GM23338 (cell line): ENCODE measurements around the gene SND1. TPM values are rescaled to one million over a fixed set of nuclear protein-coding genes. Genes with fewer than 3 reads are reported as not detected.

Experiments
- ATAC-seq: fragments of 200-7000 bp; cut with Tn5 transposase; 3 replicates; pipeline ENCODE4 v1.9.1; 2020
- DNase-seq: peaks from one replicate; pipeline ENCODE4 v3.0.0-alpha.2; 2015; ENCODE audit warnings: low spot score
- H2AFZ ChIP-seq: fragments of 200-600 bp; sonication (generic); 2 replicates; pipeline ENCODE4 v1.8.0; 2016; ENCODE audit warnings: antibody characterized with exemption, mild to moderate bottlenecking, moderate library complexity
- H3F3A ChIP-seq: fragments of 200-600 bp; sonication (generic); replicated peaks from 2 replicates; pipeline ENCODE4 v1.8.0; 2017; ENCODE audit warnings: antibody characterized with exemption, mixed run types, low read depth
- H3K27ac ChIP-seq: fragments of 200-600 bp; sonication (generic); 2 replicates; pipeline ENCODE4 v1.6.1; 2016; ENCODE audit warnings: low read depth
- H3K27me3 ChIP-seq: fragments of 200-600 bp; sonication (generic); 2 replicates; pipeline ENCODE4 v1.8.0; 2016; ENCODE audit warnings: mild to moderate bottlenecking, mixed run types, moderate library complexity; ENCODE audit not compliant: insufficient read depth
- H3K36me3 ChIP-seq: fragments of 200-600 bp; sonication (generic); 2 replicates; pipeline ENCODE4 v1.8.0; 2016; ENCODE audit warnings: mild to moderate bottlenecking; ENCODE audit not compliant: insufficient read depth
- H3K4me1 ChIP-seq: fragments of 200-600 bp; sonication (generic); 2 replicates; pipeline ENCODE4 v1.8.0; 2016; ENCODE audit warnings: mild to moderate bottlenecking, moderate library complexity; ENCODE audit not compliant: insufficient read depth
- H3K4me2 ChIP-seq: fragments of 200-600 bp; sonication (generic); 2 replicates; pipeline ENCODE4 v1.7.1; 2017; ENCODE audit warnings: mixed run types
- H3K4me3 ChIP-seq: fragments of 200-600 bp; sonication (generic); 2 replicates; pipeline ENCODE4 v1.6.1; 2016; ENCODE audit warnings: mixed run types
- H3K79me2 ChIP-seq: fragments of 200-600 bp; sonication (generic); replicated peaks from 2 replicates; pipeline ENCODE4 v1.8.0; 2017; ENCODE audit warnings: mild to moderate bottlenecking; ENCODE audit not compliant: insufficient read depth
- H3K9me2 ChIP-seq: fragments of 200-600 bp; sonication (generic); 2 replicates; pipeline ENCODE4 v1.8.0; 2017; ENCODE audit not compliant: insufficient read depth
- H4K20me1 ChIP-seq: fragments of 200-600 bp; sonication (generic); replicated peaks from 2 replicates; pipeline ENCODE4 v1.8.0; 2017; ENCODE audit warnings: mild to moderate bottlenecking; ENCODE audit not compliant: insufficient read depth
- H3K27ac Mint-ChIP-seq: 2 replicates; pipeline ENCODE4 v1.8.0; 2020; ENCODE audit warnings: inconsistent platforms, mild to moderate bottlenecking, moderate library complexity, mixed read lengths
- H3K27me3 Mint-ChIP-seq: 3 replicates; pipeline ENCODE4 v1.8.0; 2022; ENCODE audit warnings: low read depth, mild to moderate bottlenecking, moderate library complexity, mixed read lengths, inconsistent platforms; ENCODE audit not compliant: insufficient read depth, poor library complexity
- H3K36me3 Mint-ChIP-seq: 3 replicates; pipeline ENCODE4 v1.8.0; 2021; ENCODE audit warnings: low read depth, mild to moderate bottlenecking, inconsistent platforms, moderate library complexity, mixed read lengths
- H3K4me1 Mint-ChIP-seq: 3 replicates; pipeline ENCODE4 v1.8.0; 2020; ENCODE audit warnings: mild to moderate bottlenecking, inconsistent platforms, mixed read lengths
- H3K4me3 Mint-ChIP-seq: 3 replicates; pipeline ENCODE4 v1.8.0; 2021; ENCODE audit warnings: moderate library complexity, mild to moderate bottlenecking, inconsistent platforms, mixed read lengths
- H3K9me3 Mint-ChIP-seq: 3 replicates; pipeline ENCODE4 v1.8.0; 2020; ENCODE audit warnings: moderate library complexity, mild to moderate bottlenecking, inconsistent platforms, mixed read lengths
- CREB1 ChIP-seq: fragments of 250-450 bp; sonication (Bioruptor Pico); IDR thresholded peaks from 2 replicates; pipeline ENCODE4 v1.5.0; 2020; ENCODE audit warnings: low read depth, mild to moderate bottlenecking, moderate library complexity
- EZH2phosphoT487 ChIP-seq: fragments of 200-600 bp; sonication (generic); IDR thresholded peaks from one replicate; pipeline ENCODE4 v1.8.1; 2018; ENCODE audit warnings: antibody characterized with exemption; ENCODE audit not compliant: unreplicated experiment
- POLR2AphosphoS5 ChIP-seq: IDR thresholded peaks from 2 replicates; pipeline ENCODE4 v1.6.1; 2016; ENCODE audit warnings: antibody characterized with exemption, low read depth
- STAT1 ChIP-seq: IDR thresholded peaks from one replicate; pipeline ENCODE4 v1.6.1; 2016; ENCODE audit warnings: antibody characterized with exemption; ENCODE audit not compliant: unreplicated experiment
- ZNF331 ChIP-seq: fragments of 250-450 bp; sonication (Bioruptor Pico); IDR thresholded peaks from 2 replicates; pipeline ENCODE4 v1.5.0; 2020; ENCODE audit warnings: low read depth, mild to moderate bottlenecking, moderate library complexity
- polyA plus RNA-seq: library from polyadenylated mRNA; unstranded; fragments of >200 nt; fragmentation: Nextera tagmentation; extraction: Ambion mirVana; gene quantifications from 2 replicates; pipeline ENCODE4 v1.2.1, GENCODE V29; 2016
- total RNA-seq: library from RNA; depleted of rRNA; stranded (reverse); fragments of >200 nt; shearing (Covaris generic); gene quantifications from 2 replicates; pipeline ENCODE4 v1.2.3, GENCODE V29; 2014
- TF ChIP-seq, protein P1 (sequence below), 2 experiments: fragments of 200-600 bp in 1 of 2; sonication (generic) in 1 of 2; conservative IDR thresholded peaks; 2 replicates each; pipeline versions ENCODE4 v1.5.1 to v1.6.1; 2016 to 2017; ENCODE audit warnings: antibody characterized with exemption in 2 of 2, low read depth in 2 of 2, mild to moderate bottlenecking in 2 of 2, moderate library complexity in 1 of 2
- TF ChIP-seq, protein P2 (sequence below): fragments of 250-450 bp; sonication (Bioruptor Pico); IDR thresholded peaks from 2 replicates; pipeline ENCODE4 v1.5.0; 2020; ENCODE audit warnings: mild to moderate bottlenecking, moderate library complexity

The SND1 gene
- total and polyA plus RNA-seq, 2 experiments from 2014 or later, result 107 to 254 TPM

- Histone ChIP-seq H4K20me1 (peaks cover 39% of the 10 kb centered on the region), H2AFZ (no peak overlapping the region), H3K9me2 (no peaks in the 10 kb centered on the region), H3K27ac (no peak overlapping the region; the same call in 1 of the 2 replicates), H3K4me1 (peaks cover 47% of the 10 kb centered on the region), H3F3A (no peaks in the 10 kb centered on the region), H3K27me3 (no peaks in the 10 kb centered on the region), H3K4me3 (no peak overlapping the region), H3K4me2 (no peak overlapping the region), H3K36me3 (peaks cover 5% of the 10 kb centered on the region; the same call in 1 of the 2 replicates), H3K79me2 (peaks cover 100% of the 10 kb centered on the region)
- Mint-ChIP-seq H3K27me3 (peaks cover 12% of the 10 kb centered on the region), H3K9me3 (no peaks in the 10 kb centered on the region), H3K4me3 (no peak overlapping the region), H3K36me3 (peaks cover 39% of the 10 kb centered on the region), H3K27ac (0 out of 2 replicates have a peak overlapping the region, but pooled peaks have one; percentile 6), H3K4me1 (peaks cover 55% of the 10 kb centered on the region)
- TF ChIP-seq, protein P1, sequence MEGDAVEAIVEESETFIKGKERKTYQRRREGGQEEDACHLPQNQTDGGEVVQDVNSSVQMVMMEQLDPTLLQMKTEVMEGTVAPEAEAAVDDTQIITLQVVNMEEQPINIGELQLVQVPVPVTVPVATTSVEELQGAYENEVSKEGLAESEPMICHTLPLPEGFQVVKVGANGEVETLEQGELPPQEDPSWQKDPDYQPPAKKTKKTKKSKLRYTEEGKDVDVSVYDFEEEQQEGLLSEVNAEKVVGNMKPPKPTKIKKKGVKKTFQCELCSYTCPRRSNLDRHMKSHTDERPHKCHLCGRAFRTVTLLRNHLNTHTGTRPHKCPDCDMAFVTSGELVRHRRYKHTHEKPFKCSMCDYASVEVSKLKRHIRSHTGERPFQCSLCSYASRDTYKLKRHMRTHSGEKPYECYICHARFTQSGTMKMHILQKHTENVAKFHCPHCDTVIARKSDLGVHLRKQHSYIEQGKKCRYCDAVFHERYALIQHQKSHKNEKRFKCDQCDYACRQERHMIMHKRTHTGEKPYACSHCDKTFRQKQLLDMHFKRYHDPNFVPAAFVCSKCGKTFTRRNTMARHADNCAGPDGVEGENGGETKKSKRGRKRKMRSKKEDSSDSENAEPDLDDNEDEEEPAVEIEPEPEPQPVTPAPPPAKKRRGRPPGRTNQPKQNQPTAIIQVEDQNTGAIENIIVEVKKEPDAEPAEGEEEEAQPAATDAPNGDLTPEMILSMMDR (conservative IDR thresholded peaks at IDR 0.05; ENCODE audit: low read depth in 2 of 2), result no peak
- no peak for TF ChIP-seq POLR2AphosphoS5
- TF ChIP-seq CREB1, result no peak
- no peak for TF ChIP-seq STAT1
- TF ChIP-seq EZH2phosphoT487, result no peak
- TF ChIP-seq, protein P2, sequence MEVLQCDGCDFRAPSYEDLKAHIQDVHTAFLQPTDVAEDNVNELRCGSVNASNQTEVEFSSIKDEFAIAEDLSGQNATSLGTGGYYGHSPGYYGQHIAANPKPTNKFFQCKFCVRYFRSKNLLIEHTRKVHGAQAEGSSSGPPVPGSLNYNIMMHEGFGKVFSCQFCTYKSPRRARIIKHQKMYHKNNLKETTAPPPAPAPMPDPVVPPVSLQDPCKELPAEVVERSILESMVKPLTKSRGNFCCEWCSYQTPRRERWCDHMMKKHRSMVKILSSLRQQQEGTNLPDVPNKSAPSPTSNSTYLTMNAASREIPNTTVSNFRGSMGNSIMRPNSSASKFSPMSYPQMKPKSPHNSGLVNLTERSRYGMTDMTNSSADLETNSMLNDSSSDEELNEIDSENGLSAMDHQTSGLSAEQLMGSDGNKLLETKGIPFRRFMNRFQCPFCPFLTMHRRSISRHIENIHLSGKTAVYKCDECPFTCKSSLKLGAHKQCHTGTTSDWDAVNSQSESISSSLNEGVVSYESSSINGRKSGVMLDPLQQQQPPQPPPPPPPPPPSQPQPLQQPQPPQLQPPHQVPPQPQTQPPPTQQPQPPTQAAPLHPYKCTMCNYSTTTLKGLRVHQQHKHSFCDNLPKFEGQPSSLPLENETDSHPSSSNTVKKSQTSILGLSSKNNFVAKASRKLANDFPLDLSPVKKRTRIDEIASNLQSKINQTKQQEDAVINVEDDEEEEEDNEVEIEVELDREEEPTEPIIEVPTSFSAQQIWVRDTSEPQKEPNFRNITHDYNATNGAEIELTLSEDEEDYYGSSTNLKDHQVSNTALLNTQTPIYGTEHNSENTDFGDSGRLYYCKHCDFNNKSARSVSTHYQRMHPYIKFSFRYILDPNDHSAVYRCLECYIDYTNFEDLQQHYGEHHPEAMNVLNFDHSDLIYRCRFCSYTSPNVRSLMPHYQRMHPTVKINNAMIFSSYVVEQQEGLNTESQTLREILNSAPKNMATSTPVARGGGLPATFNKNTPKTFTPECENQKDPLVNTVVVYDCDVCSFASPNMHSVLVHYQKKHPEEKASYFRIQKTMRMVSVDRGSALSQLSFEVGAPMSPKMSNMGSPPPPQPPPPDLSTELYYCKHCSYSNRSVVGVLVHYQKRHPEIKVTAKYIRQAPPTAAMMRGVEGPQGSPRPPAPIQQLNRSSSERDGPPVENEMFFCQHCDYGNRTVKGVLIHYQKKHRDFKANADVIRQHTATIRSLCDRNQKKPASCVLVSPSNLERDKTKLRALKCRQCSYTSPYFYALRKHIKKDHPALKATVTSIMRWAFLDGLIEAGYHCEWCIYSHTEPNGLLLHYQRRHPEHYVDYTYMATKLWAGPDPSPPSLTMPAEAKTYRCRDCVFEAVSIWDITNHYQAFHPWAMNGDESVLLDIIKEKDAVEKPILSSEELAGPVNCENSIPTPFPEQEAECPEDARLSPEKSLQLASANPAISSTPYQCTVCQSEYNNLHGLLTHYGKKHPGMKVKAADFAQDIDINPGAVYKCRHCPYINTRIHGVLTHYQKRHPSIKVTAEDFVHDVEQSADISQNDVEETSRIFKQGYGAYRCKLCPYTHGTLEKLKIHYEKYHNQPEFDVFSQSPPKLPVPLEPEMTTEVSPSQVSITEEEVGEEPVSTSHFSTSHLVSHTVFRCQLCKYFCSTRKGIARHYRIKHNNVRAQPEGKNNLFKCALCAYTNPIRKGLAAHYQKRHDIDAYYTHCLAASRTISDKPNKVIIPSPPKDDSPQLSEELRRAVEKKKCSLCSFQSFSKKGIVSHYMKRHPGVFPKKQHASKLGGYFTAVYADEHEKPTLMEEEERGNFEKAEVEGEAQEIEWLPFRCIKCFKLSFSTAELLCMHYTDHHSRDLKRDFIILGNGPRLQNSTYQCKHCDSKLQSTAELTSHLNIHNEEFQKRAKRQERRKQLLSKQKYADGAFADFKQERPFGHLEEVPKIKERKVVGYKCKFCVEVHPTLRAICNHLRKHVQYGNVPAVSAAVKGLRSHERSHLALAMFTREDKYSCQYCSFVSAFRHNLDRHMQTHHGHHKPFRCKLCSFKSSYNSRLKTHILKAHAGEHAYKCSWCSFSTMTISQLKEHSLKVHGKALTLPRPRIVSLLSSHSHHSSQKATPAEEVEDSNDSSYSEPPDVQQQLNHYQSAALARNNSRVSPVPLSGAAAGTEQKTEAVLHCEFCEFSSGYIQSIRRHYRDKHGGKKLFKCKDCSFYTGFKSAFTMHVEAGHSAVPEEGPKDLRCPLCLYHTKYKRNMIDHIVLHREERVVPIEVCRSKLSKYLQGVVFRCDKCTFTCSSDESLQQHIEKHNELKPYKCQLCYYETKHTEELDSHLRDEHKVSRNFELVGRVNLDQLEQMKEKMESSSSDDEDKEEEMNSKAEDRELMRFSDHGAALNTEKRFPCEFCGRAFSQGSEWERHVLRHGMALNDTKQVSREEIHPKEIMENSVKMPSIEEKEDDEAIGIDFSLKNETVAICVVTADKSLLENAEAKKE (CRISPR knock-in tag), result no peak
- no peak for TF ChIP-seq ZNF331 (CRISPR knock-in tag)
- ATAC-seq (no peak), DNase-seq (no peak)
Observed at GRCh38 chr7:127671341-127671740, 19.3 kb downstream of the SND1 start.
